T-cell (primary cell): ENCODE data around the gene ADD3. TPM values are rescaled to one million over a fixed set of nuclear protein-coding genes. Genes with fewer than 3 reads are reported as not detected.

ENCODE experiments used
- ATAC-seq, 4 experiments: fragments of 200-7000 bp in 3 of 4; fragments of 150-1000 bp in 1 of 4; cut with Tn5 transposase; replicated peaks in 1 of 4; 1 replicate in 3 of 4; 2 replicates in 1 of 4; pipeline ENCODE4 v1.10.0; 2021; ENCODE audit warnings: moderate library complexity in 3 of 4, mild to moderate bottlenecking in 2 of 4, moderate number of reproducible peaks in 1 of 4
- CTCF ChIA-PET, 2 donors: fragments of 300-600 bp; sonication (Branson Sonifier 250); formaldehyde crosslinking; loops; one replicate each; lab custom pipeline; 2022; ENCODE audit warnings: antibody characterized with exemption in 2 of 2; lab: Charles Lee
- POLR2A ChIA-PET, 2 donors: fragments of 300-600 bp; sonication (Branson Sonifier 250); formaldehyde crosslinking; loops; one replicate each; lab custom pipeline; 2022; ENCODE audit warnings: antibody characterized with exemption in 2 of 2; lab: Charles Lee
- DNase-seq, 35 experiments: peaks; one replicate each; pipeline versions ENCODE4 v3.0.0 to v3.0.0-alpha.2; 2013 to 2023
- H3K27ac ChIP-seq: one replicate; pipeline ENCODE4 v1.5.1; 2013; ENCODE audit warnings: low read length
- H3K27me3 ChIP-seq, 2 experiments: replicated peaks in 1 of 2; 1 replicate in 1 of 2; 2 replicates in 1 of 2; pipeline versions ENCODE4 v1.6.1 to v1.7.0; 2013; ENCODE audit warnings: low read length in 1 of 2, mixed read lengths in 1 of 2; ENCODE audit not compliant: control insufficient read depth in 2 of 2, insufficient read depth in 2 of 2; ENCODE audit errors: extremely low read depth in 1 of 2
- H3K36me3 ChIP-seq, 2 donors: 1 replicate in 1 of 2; 2 replicates in 1 of 2; pipeline versions ENCODE4 v1.6.1 to v1.7.0; 2013; ENCODE audit warnings: low read length in 1 of 2; ENCODE audit not compliant: control insufficient read depth in 2 of 2, insufficient read depth in 1 of 2; ENCODE audit errors: extremely low read depth in 1 of 2
- H3K4me1 ChIP-seq, 2 experiments: 1 replicate in 1 of 2; 2 replicates in 1 of 2; pipeline versions ENCODE4 v1.6.1 to v1.7.0; 2013; ENCODE audit warnings: low read length in 2 of 2, mixed read lengths in 1 of 2; ENCODE audit not compliant: insufficient read depth in 2 of 2, control insufficient read depth in 1 of 2; ENCODE audit errors: extremely low read depth in 1 of 2
- H3K4me3 ChIP-seq, 2 donors: 1 replicate in 1 of 2; 2 replicates in 1 of 2; pipeline versions ENCODE4 v1.5.1 to v1.7.0; 2013; ENCODE audit warnings: mild to moderate bottlenecking in 2 of 2, low read length in 1 of 2, moderate library complexity in 1 of 2; ENCODE audit not compliant: control insufficient read depth in 1 of 2; ENCODE audit errors: extremely low read depth in 1 of 2
- H3K9me3 ChIP-seq: 2 replicates; pipeline ENCODE4 v1.7.0; 2013
- H3K27ac Mint-ChIP-seq, 2 donors: one replicate each; pipeline ENCODE4 v1.8.0; 2020 to 2021; ENCODE audit warnings: mild to moderate bottlenecking in 2 of 2, mixed read lengths in 2 of 2
- H3K27me3 Mint-ChIP-seq, 2 donors: one replicate each; pipeline ENCODE4 v1.8.0; 2021 to 2022; ENCODE audit warnings: mixed read lengths in 2 of 2
- H3K36me3 Mint-ChIP-seq: one replicate; pipeline ENCODE4 v1.8.0; 2021; ENCODE audit warnings: mixed read lengths
- H3K4me1 Mint-ChIP-seq, 3 donors: one replicate each; pipeline ENCODE4 v1.8.0; 2020 to 2022; ENCODE audit warnings: mixed read lengths in 3 of 3, mild to moderate bottlenecking in 1 of 3
- H3K4me3 Mint-ChIP-seq, 3 donors: one replicate each; pipeline ENCODE4 v1.8.0; 2020 to 2022; ENCODE audit warnings: mild to moderate bottlenecking in 3 of 3, mixed read lengths in 3 of 3, moderate library complexity in 3 of 3
- H3K9me3 Mint-ChIP-seq, 3 donors: one replicate each; pipeline ENCODE4 v1.8.0; 2020 to 2022; ENCODE audit warnings: mixed read lengths in 3 of 3
- WGBS: methylation state at CpG from one replicate; pipeline ENCODE4 v1.1.5; 2013; ENCODE audit warnings: missing lambda C conversion rate; ENCODE audit not compliant: insufficient coverage; 5-methylcytosine and 5-hydroxymethylcytosine counted together
- total RNA-seq, 35 experiments: library from RNA in 6 of 35; stranded (reverse) in 6 of 35; fragments of 120-200 nt in 1 of 35; gene quantifications; one replicate each; pipeline versions ENCODE4 v1.2.1 to v1.2.4 and lab custom pipeline; 2013 to 2026

ADD3 gene
- total RNA-seq, 5 donors from 2014 or later (not counting 1 experiment from before 2014, with no cell fraction given): 296 to 481 (median 303) TPM

DNA sequence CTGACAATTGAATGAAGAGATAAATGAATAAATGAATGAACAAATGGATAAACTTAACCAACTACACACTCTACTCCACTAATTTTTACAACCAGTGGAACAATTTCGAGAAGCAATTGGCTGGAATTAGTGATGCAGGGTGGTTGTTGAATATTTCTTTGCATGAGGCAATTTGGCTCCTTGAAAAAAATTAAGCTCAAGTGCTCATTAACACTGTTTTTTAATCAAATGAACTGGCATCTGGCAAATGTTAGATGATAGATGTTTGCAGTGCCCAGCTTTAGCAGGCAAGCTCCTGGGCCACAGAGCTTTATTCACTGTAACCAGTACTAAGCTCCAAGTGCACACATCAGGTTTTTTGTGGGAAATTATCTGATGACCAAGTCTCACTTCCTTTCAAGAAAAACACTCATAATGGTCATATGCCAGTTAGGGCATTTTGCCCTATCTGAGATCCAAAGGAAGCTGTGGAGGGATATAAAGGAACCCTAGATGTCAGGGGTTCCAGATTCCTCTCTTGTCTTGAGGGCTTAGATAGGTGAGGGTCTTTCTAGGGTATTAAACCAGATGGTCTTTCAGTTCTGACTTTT is 16.4 kb upstream of the ADD3 start:
- H3K4me1 Mint-ChIP-seq: peaks cover 2 to 9% (median 7%) of the 10 kb centered on the region in 3 donors
- Histone ChIP-seq H3K4me3 (no peak overlapping the region), H3K9me3 (no peaks in the 10 kb centered on the region), H3K4me1 (no peaks in the 10 kb centered on the region), H3K36me3 (no peaks in the 10 kb centered on the region), H3K27ac (no peak overlapping the region), H3K27me3 (no peaks in the 10 kb centered on the region)
- POLR2A ChIA-PET: no interaction called here
- no peak for ATAC-seq
- CTCF ChIA-PET: interaction anchor here (0.6 to 1.6 kb wide), 7 partner anchors 9 to 120 kb away, joined by 3 to 6 read pairs (median 4); no protein-coding TSS in a partner anchor
- no peak overlapping the region for H3K4me3 Mint-ChIP-seq
- no CpG with 5 or more reads among the region's 1 CpG for WGBS
- peaks cover 3% of the 10 kb centered on the region for H3K36me3 Mint-ChIP-seq
- H3K9me3 Mint-ChIP-seq: peaks cover 0 to 5% (median 0%) of the 10 kb centered on the region in 3 donors
- no peak for DNase-seq
- H3K27me3 Mint-ChIP-seq: peaks cover 0 to 6% of the 10 kb centered on the region in 2 donors
- H3K27ac Mint-ChIP-seq: no peak overlapping the region

DNA sequence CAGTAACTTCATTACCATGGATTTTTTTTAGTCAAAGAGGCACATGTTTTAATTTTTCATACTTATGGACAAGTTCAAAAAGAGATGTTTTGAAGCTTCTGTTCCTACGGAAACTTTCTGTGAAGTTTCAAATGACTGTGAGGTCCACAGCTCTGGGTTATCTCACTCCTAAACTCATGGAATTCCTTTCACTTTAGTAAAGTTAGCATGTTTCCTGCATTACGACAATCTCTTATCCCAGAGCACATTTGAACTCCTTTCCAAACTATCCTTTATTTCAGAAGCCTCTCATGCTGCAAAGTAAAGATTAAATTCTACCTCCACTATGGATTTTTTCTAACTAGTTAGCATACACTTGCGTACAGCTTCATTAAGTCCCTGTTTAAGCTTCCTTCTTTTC is 15.3 kb upstream of the ADD3 start:
- Mint-ChIP-seq H3K9me3 (peaks cover 0 to 5% (median 0%) of the 10 kb centered on the region in 3 donors), H3K27me3 (peaks cover 0 to 6% of the 10 kb centered on the region in 2 donors), H3K27ac (no peak overlapping the region), H3K4me3 (no peak overlapping the region), H3K36me3 (peaks cover 3% of the 10 kb centered on the region), H3K4me1 (peaks cover 3 to 16% (median 12%) of the 10 kb centered on the region in 3 donors)
- H3K36me3 ChIP-seq: no peaks in the 10 kb centered on the region
- no peak for ATAC-seq
- H3K4me3 ChIP-seq: no peak overlapping the region
- DNase-seq: no peak
- no peaks in the 10 kb centered on the region for H3K9me3 ChIP-seq
- POLR2A ChIA-PET: no interaction called here
- H3K27me3 ChIP-seq: no peaks in the 10 kb centered on the region
- H3K4me1 ChIP-seq: no peaks in the 10 kb centered on the region
- WGBS: 85% methylated on average over 2 of the region's 3 CpGs
- no peak overlapping the region for H3K27ac ChIP-seq
- CTCF ChIA-PET: interaction anchor here (0.6 to 1.6 kb wide), 4 partner anchors 14 to 145 kb away, joined by 3 to 12 read pairs (median 4); no protein-coding TSS in a partner anchor

DNA sequence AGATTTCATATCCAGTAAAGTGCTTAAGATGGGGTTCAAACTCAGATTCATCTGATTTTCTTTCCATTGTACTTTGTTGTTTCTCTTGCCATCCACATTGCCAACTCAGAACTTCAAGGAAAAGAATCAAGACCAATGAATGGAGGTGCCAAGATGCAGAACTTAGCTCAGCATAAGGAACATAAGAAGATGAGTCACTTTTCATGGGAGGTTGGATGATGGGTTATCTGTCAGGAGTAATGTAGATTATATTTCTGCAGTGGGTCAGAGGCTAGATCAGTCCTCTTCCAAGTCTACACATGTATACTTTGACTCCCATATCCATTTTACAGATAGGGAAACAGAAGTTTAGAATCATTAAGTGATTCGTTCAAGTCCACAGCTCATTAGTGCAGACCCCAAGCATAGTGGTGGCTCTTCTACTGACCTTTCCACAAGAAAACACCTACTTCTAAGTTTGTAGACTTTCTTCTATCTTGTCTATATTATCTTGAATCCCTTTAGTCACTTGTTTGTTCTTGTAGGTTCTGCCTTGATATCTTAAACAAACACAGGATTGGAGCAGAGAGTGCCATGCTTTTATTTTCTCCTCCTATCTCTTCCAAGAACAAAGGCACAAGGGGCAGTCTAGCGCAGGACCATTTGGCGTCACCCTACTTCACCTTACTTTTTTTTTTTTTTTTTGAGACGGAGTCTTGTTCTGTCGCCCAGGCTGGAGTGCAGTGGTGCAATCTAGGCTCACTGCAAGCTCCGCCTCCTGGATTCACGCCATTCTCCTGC is 14.0 kb upstream of the ADD3 start:
- WGBS: 96% methylated on average over 5 of the region's 7 CpGs
- H3K27ac Mint-ChIP-seq: no peak overlapping the region
- POLR2A ChIA-PET: no interaction called here

DNA sequence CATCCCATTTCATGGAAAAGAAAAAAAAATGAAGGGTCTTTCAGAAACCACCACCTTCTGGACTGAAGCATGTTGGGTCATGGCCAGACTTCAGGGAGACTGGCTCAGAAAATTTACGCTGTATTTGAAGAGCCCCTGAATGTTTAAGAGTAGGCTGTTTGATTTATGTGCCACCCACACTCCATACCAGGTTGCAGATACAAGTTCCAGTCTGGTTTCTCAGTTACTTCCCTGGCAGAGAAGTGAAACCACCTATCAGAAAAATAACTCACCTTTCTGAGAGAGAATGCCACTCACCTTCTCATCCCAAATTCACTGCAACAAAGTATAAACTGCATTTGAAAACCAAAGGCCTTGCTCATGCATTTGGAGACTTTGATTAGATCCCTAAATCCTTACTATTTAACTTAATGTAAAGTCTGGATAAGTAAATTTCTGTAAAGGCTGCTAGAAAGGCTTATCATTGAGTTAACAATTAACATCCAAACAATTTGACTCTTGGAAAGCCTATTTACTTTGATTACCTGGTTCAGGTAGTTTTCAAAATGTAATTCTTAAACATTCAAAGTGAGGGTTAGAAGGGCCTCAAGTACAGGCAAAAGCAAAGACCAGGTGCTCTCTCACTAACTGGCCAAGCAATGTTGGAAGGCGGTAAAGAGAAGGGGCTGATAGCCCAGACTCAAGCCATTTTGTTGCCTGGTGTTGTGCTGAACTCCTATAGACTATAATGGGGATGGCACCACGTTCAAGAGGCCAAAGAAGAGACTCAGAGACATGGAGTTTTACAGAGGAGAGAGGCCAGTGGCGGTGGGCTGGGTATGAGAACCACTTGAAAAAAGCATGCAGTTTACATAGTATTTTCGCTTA is 12.8 kb upstream of the ADD3 start:
- peaks cover 0 to 2% of the 10 kb centered on the region in 2 experiments for H3K4me1 ChIP-seq
- ChIA-PET CTCF (no interaction called here), POLR2A (no interaction called here)
- no peak overlapping the region for H3K4me3 ChIP-seq
- Mint-ChIP-seq H3K27me3 (no peaks in the 10 kb centered on the region), H3K9me3 (no peaks in the 10 kb centered on the region), H3K4me3 (no peak overlapping the region), H3K36me3 (no peaks in the 10 kb centered on the region), H3K4me1 (peaks cover 5 to 26% (median 14%) of the 10 kb centered on the region in 3 donors), H3K27ac (no peak overlapping the region)
- 88% methylated on average over 4 of the region's 5 CpGs for WGBS
- H3K36me3 ChIP-seq: no peaks in the 10 kb centered on the region
- ATAC-seq (no peak), DNase-seq (no peak)
- no peak overlapping the region for H3K27ac ChIP-seq
- H3K9me3 ChIP-seq: no peaks in the 10 kb centered on the region
- no peaks in the 10 kb centered on the region for H3K27me3 ChIP-seq

More for the DNA sequence above, 14.0 kb upstream of the ADD3 start:
- Histone ChIP-seq H3K27ac (no peak overlapping the region), H3K27me3 (no peaks in the 10 kb centered on the region), H3K4me1 (peaks cover 0 to 2% of the 10 kb centered on the region in 2 experiments), H3K9me3 (no peaks in the 10 kb centered on the region), H3K36me3 (no peaks in the 10 kb centered on the region), H3K4me3 (no peak overlapping the region)
- Mint-ChIP-seq H3K27me3 (peaks cover 0 to 3% of the 10 kb centered on the region in 2 donors), H3K4me3 (no peak overlapping the region), H3K4me1 (peaks cover 5 to 18% (median 14%) of the 10 kb centered on the region in 3 donors), H3K9me3 (no peaks in the 10 kb centered on the region), H3K36me3 (no peaks in the 10 kb centered on the region)
- ATAC-seq (no peak), DNase-seq (no peak)
- CTCF ChIA-PET: interaction anchor here in 1 of 2 donors (0.6 kb wide), 1 partner anchor 124 kb away, joined by 3 read pairs; no protein-coding TSS in a partner anchor

DNA sequence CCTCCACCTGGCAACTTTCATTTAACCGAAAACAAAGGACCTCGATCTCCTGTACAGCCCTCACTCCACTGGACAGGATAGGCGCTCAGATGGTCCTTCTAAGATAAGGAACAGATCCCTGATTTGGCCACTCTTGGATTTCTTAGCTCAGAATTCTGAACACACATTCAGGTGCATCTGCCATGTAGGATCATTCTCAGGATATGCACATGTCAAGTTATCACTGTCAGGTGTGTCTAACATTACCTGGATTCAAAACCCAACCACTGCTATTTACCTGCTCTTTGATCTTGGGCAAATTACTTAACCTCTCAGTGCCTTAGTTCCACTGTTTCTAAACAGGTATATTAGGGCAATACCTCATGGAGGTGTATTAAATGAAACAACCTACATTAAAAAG is 12.2 kb upstream of the ADD3 start:
- no peaks in the 10 kb centered on the region for H3K9me3 Mint-ChIP-seq
- no peaks in the 10 kb centered on the region for H3K36me3 Mint-ChIP-seq
- Histone ChIP-seq H3K4me1 (peaks cover 0 to 2% of the 10 kb centered on the region in 2 experiments), H3K36me3 (no peaks in the 10 kb centered on the region), H3K27me3 (no peaks in the 10 kb centered on the region), H3K27ac (no peak overlapping the region), H3K9me3 (no peaks in the 10 kb centered on the region), H3K4me3 (no peak overlapping the region)
- no peaks in the 10 kb centered on the region for H3K27me3 Mint-ChIP-seq
- H3K4me1 Mint-ChIP-seq: peaks cover 5 to 26% (median 14%) of the 10 kb centered on the region in 3 donors
- ChIA-PET CTCF (no interaction called here), POLR2A (no interaction called here)
- 92% methylated on average over 3 of the region's 3 CpGs for WGBS
- ATAC-seq: no peak
- no peak for DNase-seq
- H3K4me3 Mint-ChIP-seq: no peak overlapping the region
- H3K27ac Mint-ChIP-seq: no peak overlapping the region

DNA sequence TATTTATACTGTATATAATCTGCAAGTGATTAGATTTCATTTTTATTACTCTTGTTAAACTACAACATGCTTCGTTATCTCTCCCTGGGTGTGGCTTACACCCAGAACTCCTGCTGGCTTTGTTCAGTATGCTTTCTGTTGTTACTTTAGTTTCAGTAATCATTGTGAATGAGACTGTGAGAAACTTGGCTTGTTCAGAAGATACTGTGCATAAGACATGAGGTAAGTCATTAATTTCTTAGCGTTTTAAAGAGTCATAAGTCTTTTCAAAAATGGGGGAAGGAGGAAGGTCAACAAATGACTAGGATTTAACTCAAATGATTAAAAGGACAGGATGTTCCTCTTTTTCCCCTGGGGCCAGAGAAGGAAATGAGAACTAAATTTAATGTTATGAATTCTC is 11.6 kb upstream of the ADD3 start:
- ATAC-seq (no peak), DNase-seq (no peak)
- H3K4me3 Mint-ChIP-seq: no peak overlapping the region
- peaks cover 5 to 26% (median 14%) of the 10 kb centered on the region in 3 donors for H3K4me1 Mint-ChIP-seq
- CTCF ChIA-PET: interaction anchor here in 1 of 2 donors (0.6 kb wide), 1 partner anchor 151 kb away, joined by 3 read pairs; no protein-coding TSS in a partner anchor
- H3K27me3 ChIP-seq: no peaks in the 10 kb centered on the region
- H3K9me3 Mint-ChIP-seq: no peaks in the 10 kb centered on the region
- no peak overlapping the region for H3K27ac ChIP-seq
- no peaks in the 10 kb centered on the region for H3K27me3 Mint-ChIP-seq
- peaks cover 0 to 2% of the 10 kb centered on the region in 2 experiments for H3K4me1 ChIP-seq
- 27% methylated on average over 1 of the region's 2 CpGs for WGBS
- H3K36me3 ChIP-seq: no peaks in the 10 kb centered on the region
- H3K4me3 ChIP-seq: no peak overlapping the region
- no peaks in the 10 kb centered on the region for H3K9me3 ChIP-seq
- H3K36me3 Mint-ChIP-seq: no peaks in the 10 kb centered on the region
- POLR2A ChIA-PET: no interaction called here
- no peak overlapping the region for H3K27ac Mint-ChIP-seq
